ENCODE results near the gene DYNC2H1.

DNA sequence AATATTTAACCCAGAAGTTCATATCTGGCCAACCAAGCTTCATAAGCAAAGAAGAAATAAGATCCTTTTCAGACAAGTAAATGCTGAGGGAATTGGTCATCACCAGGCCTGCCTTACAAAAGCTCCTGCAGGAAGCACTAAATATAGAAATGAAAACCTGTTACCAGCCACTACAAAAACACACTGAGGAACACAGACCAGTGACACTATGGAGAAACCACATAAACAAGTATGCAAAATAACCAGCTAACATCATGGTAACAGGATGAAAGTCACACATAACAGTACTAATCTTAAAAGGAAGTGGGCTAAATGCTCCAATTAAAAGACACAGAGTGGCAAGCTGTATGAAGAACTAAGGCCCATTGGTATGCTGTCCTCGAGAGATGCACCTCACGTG lies 311.4 kb downstream of the DYNC2H1 start:
- TF ChIP-seq CTCF (IDR thresholded peaks at IDR 0.05): no peak
- no peak for TF ChIP-seq POLR2A (IDR thresholded peaks at IDR 0.05)

All from Peyer's patch (tissue), 4 donors.